IMR-90 (cell line): Measurements from ENCODE around the gene GHR. TPM values are rescaled to one million over a fixed set of nuclear protein-coding genes. Genes with fewer than 3 reads are reported as not detected.
A peak's percentile ranks its signal among the peaks of the same experiment; 100 is the strongest.

Experiments
- ATAC-seq: fragments of 200-7000 bp; cut with Tn5 transposase; 2 replicates; pipeline ENCODE4 v1.9.1; 2020; ENCODE audit warnings: low read depth, mild to moderate bottlenecking, moderate library complexity
- BruUV-seq: library from RNA; stranded (reverse); fragments of 400-500 nt; replicated peaks from 2 replicates; lab custom pipeline; 2021; lab: Mats Ljungman, UMichigan
- CTCF ChIA-PET: fragments of 300-600 bp; formaldehyde crosslinking; extraction: SDS; loops from one replicate; lab custom pipeline; 2021; ENCODE audit warnings: antibody characterized with exemption; lab: Yijun Ruan, JAX
- POLR2A ChIA-PET: fragments of 300-600 bp; sonication (Branson Sonifier 250); formaldehyde crosslinking; loops from one replicate; lab custom pipeline; 2022; ENCODE audit warnings: antibody characterized with exemption; ENCODE audit not compliant: unreplicated experiment; lab: Charles Lee
- DNase-seq: peaks from one replicate; pipeline ENCODE4 v3.0.0; 2013
- H2AFZ ChIP-seq: replicated peaks from 2 replicates; pipeline ENCODE3; 2013; ENCODE audit warnings: low read length, mild to moderate bottlenecking; ENCODE audit not compliant: poor library complexity
- H2AK5ac ChIP-seq: 2 replicates; pipeline ENCODE4 v1.6.1; 2013; ENCODE audit warnings: low read depth, low read length, inconsistent platforms
- H2AK9ac ChIP-seq: replicated peaks from 2 replicates; pipeline ENCODE3; 2013; ENCODE audit warnings: mild to moderate bottlenecking, low read depth, low read length, moderate library complexity; ENCODE audit not compliant: poor library complexity
- H2BK120ac ChIP-seq: 2 replicates; pipeline ENCODE4 v1.6.1; 2013; ENCODE audit warnings: low read depth, low read length, inconsistent platforms
- H2BK15ac ChIP-seq: 3 replicates; pipeline ENCODE4 v1.6.1; 2013; ENCODE audit warnings: low read depth, low read length, inconsistent platforms
- H2BK20ac ChIP-seq: 2 replicates; pipeline ENCODE4 v1.6.1; 2013; ENCODE audit warnings: low read depth, mild to moderate bottlenecking, inconsistent platforms, low read length, moderate library complexity
- H2BK5ac ChIP-seq: 2 replicates; pipeline ENCODE4 v1.6.1; 2013; ENCODE audit warnings: mild to moderate bottlenecking, low read depth, low read length, inconsistent platforms; ENCODE audit not compliant: poor library complexity, severe bottlenecking
- H3K14ac ChIP-seq: replicated peaks from 2 replicates; pipeline ENCODE4 v1.6.1; 2013; ENCODE audit warnings: low read depth, low read length, inconsistent platforms
- H3K18ac ChIP-seq: 2 replicates; pipeline ENCODE4 v1.6.1; 2013; ENCODE audit warnings: low read depth, low read length, control low read depth
- H3K23ac ChIP-seq: 2 replicates; pipeline ENCODE4 v1.6.1; 2013; ENCODE audit warnings: low read depth, low read length, inconsistent platforms
- H3K27ac ChIP-seq: 2 replicates; pipeline ENCODE4 v1.5.1; 2013; ENCODE audit warnings: mild to moderate bottlenecking, control low read depth, low read length; ENCODE audit not compliant: insufficient read depth
- H3K27me3 ChIP-seq: 2 replicates; pipeline ENCODE4 v1.6.1; 2013; ENCODE audit warnings: low read length; ENCODE audit not compliant: control insufficient read depth, insufficient read depth
- H3K36me3 ChIP-seq: 2 replicates; pipeline ENCODE4 v1.6.1; 2013; ENCODE audit warnings: low read length, mixed read lengths; ENCODE audit not compliant: control insufficient read depth, insufficient read depth
- H3K4ac ChIP-seq: 2 replicates; pipeline ENCODE4 v1.6.1; 2013; ENCODE audit warnings: low read depth, low read length, inconsistent platforms
- H3K4me1 ChIP-seq: 2 replicates; pipeline ENCODE4 v1.6.1; 2013; ENCODE audit warnings: low read length, mixed read lengths; ENCODE audit not compliant: control insufficient read depth, insufficient read depth
- H3K4me2 ChIP-seq: 2 replicates; pipeline ENCODE4 v1.6.1; 2013; ENCODE audit warnings: low read depth, mild to moderate bottlenecking, control low read depth, low read length, moderate library complexity
- H3K4me3 ChIP-seq: 2 replicates; pipeline ENCODE4 v1.5.1; 2013; ENCODE audit warnings: low read depth, mild to moderate bottlenecking, control low read depth, low read length, moderate library complexity; ENCODE audit not compliant: insufficient read depth
- H3K56ac ChIP-seq: 2 replicates; pipeline ENCODE4 v1.6.1; 2013; ENCODE audit warnings: low read length, inconsistent platforms; ENCODE audit not compliant: insufficient read depth; ENCODE audit errors: extremely low read depth
- H3K79me1 ChIP-seq, 2 experiments: 2 replicates each; pipeline ENCODE4 v1.6.1; 2013; ENCODE audit warnings: low read length in 2 of 2, inconsistent platforms in 1 of 2, low read depth in 1 of 2
- H3K9ac ChIP-seq: 2 replicates; pipeline ENCODE4 v1.6.1; 2013; ENCODE audit warnings: low read depth, low read length, control low read depth
- H3K9me1 ChIP-seq: 2 replicates; pipeline ENCODE4 v1.6.1; 2013; ENCODE audit warnings: low read length, inconsistent platforms; ENCODE audit not compliant: insufficient read depth
- H3K9me3 ChIP-seq: 2 replicates; pipeline ENCODE4 v1.6.1; 2013; ENCODE audit warnings: low read length; ENCODE audit not compliant: control insufficient read depth, insufficient read depth
- H4K20me1 ChIP-seq: 2 replicates; pipeline ENCODE4 v1.6.1; 2013; ENCODE audit warnings: low read length, inconsistent platforms; ENCODE audit not compliant: insufficient read depth
- H4K5ac ChIP-seq: 2 replicates; pipeline ENCODE4 v1.6.1; 2013; ENCODE audit warnings: mild to moderate bottlenecking, low read depth, low read length, control low read depth
- H4K8ac ChIP-seq, 2 experiments: 2 replicates each; pipeline ENCODE4 v1.6.1; 2013; ENCODE audit warnings: low read depth in 2 of 2, low read length in 2 of 2, control low read depth in 1 of 2, inconsistent platforms in 1 of 2
- H4K91ac ChIP-seq: 2 replicates; pipeline ENCODE4 v1.6.1; 2013; ENCODE audit warnings: low read depth, low read length, inconsistent platforms; ENCODE audit not compliant: insufficient read depth
- BHLHE40 ChIP-seq: fragments of 150-350 bp; IDR thresholded peaks from 2 replicates; pipeline ENCODE4 v1.6.1; 2016; ENCODE audit warnings: mild to moderate bottlenecking, low read depth, low read length
- CHD1 ChIP-seq: IDR thresholded peaks from 2 replicates; pipeline ENCODE4 v1.6.1; 2012; ENCODE audit warnings: low read depth, low read length, improper control_type of control experiment
- CTCF ChIP-seq: conservative IDR thresholded peaks from 2 replicates; pipeline ENCODE4 v1.5.1; 2012; ENCODE audit warnings: mild to moderate bottlenecking, low read depth, low read length, improper control_type of control experiment
- ELK1 ChIP-seq: fragments of 150-350 bp; IDR thresholded peaks from 2 replicates; pipeline ENCODE4 v1.6.1; 2016; ENCODE audit warnings: low read depth, mild to moderate bottlenecking, low read length, moderate library complexity, borderline replicate concordance
- FOS ChIP-seq: fragments of 150-350 bp; IDR thresholded peaks from 2 replicates; pipeline ENCODE4 v1.6.1; 2016; ENCODE audit warnings: low read depth, low read length
- MAFK ChIP-seq: IDR thresholded peaks from 2 replicates; pipeline ENCODE4 v1.6.1; 2012; ENCODE audit warnings: low read depth, low read length, improper control_type of control experiment
- MAZ ChIP-seq: IDR thresholded peaks from 2 replicates; pipeline ENCODE4 v1.6.1; 2012; ENCODE audit warnings: low read depth, mild to moderate bottlenecking, low read length, improper control_type of control experiment, moderate library complexity, borderline replicate concordance
- MXI1 ChIP-seq: IDR thresholded peaks from 2 replicates; pipeline ENCODE4 v1.6.1; 2012; ENCODE audit warnings: low read depth, mild to moderate bottlenecking, low read length, moderate library complexity, borderline replicate concordance
- NFE2L2 ChIP-seq: fragments of 150-350 bp; IDR thresholded peaks from 2 replicates; pipeline ENCODE4 v1.6.1; 2016; ENCODE audit warnings: low read depth, mild to moderate bottlenecking, low read length
- POLR2A ChIP-seq: IDR thresholded peaks from 2 replicates; pipeline ENCODE4 v1.6.1; 2012; ENCODE audit warnings: mild to moderate bottlenecking, low read depth, low read length
- RAD21 ChIP-seq: IDR thresholded peaks from 2 replicates; pipeline ENCODE4 v1.6.1; 2012; ENCODE audit warnings: low read length, improper control_type of control experiment
- RFX5 ChIP-seq: IDR thresholded peaks from 2 replicates; pipeline ENCODE4 v1.8.0; 2012; ENCODE audit warnings: low read depth, mild to moderate bottlenecking, low read length, moderate library complexity
- WGBS, 2 experiments: methylation state at CpG; one replicate each; pipeline versions ENCODE4 v1.1.5 to v1.1.7; 2013; ENCODE audit warnings: missing lambda C conversion rate in 2 of 2; ENCODE audit not compliant: insufficient read length in 1 of 2; ENCODE audit errors: extremely low coverage in 2 of 2; 5-methylcytosine and 5-hydroxymethylcytosine counted together
- dilution Hi-C: fragments of 300-500 bp; cut with HindIII; formaldehyde crosslinking; loops from one replicate; pipeline ENCODE4 v1.14.3; 2018; ENCODE audit warnings: low sequenced_read_pairs; ENCODE audit not compliant: unreplicated experiment
- in situ Hi-C: fragments of 300-500 bp; cut with MboI; formaldehyde crosslinking; loops from 3 replicates; pipeline ENCODE4 v1.14.3; 2019; ENCODE audit warnings: low sequenced_read_pairs, inconsistent platforms, mixed read lengths
- intact Hi-C: fragments of 100-400 bp; cut with micrococcal nuclease; formaldehyde crosslinking; loops from 2 replicates; pipeline ENCODE4 v1.10.0; 2022
- polyA plus RNA-seq, 3 experiments: library from polyadenylated mRNA; depleted of rRNA; stranded (reverse); fragments of >200 nt; gene quantifications; 2 replicates each; pipeline ENCODE4 v1.2.3, GENCODE V29; 2012; ENCODE audit warnings: low replicate concordance in 1 of 3
- total RNA-seq: library from RNA; depleted of rRNA; stranded (reverse); fragments of >200 nt; gene quantifications from 2 replicates; pipeline ENCODE4 v1.2.3, GENCODE V29; 2012

Gene GHR
- total and polyA plus RNA-seq, 2 of the 4 experiments (the other 2 are of a cell fraction), result 0.36 to 1.1 TPM

- Histone ChIP-seq H2BK120ac (no peak overlapping the region), H2BK15ac (no peak overlapping the region), H4K8ac (no peak overlapping the region), H3K4me2 (peak overlapping the region; percentile 41; the same call in 1 of the 2 replicates), H4K20me1 (no peaks in the 10 kb centered on the region), H3K4me3 (no peak overlapping the region), H2AK9ac (no peak overlapping the region), H3K27ac (peak overlapping the region; percentile 52; the same call in 1 of the 2 replicates), H3K18ac (no peak overlapping the region; the same call in 1 of the 2 replicates), H3K79me1 (no peaks in the 10 kb centered on the region), H3K9me3 (no peaks in the 10 kb centered on the region), H3K23ac (no peak overlapping the region), H2BK20ac (no peak overlapping the region), H3K14ac (no peak overlapping the region), H4K5ac (no peak overlapping the region; the same call in 1 of the 2 replicates), H3K9ac (no peak overlapping the region), H3K9me1 (no peaks in the 10 kb centered on the region), H3K36me3 (no peaks in the 10 kb centered on the region), H3K27me3 (no peaks in the 10 kb centered on the region), H3K56ac (no peak overlapping the region), H4K91ac (no peak overlapping the region), H2AK5ac (no peak overlapping the region), H3K4me1 (peaks cover 2% of the 10 kb centered on the region; the same call in 1 of the 2 replicates), H3K4ac (no peak overlapping the region), H2AFZ (no peak overlapping the region), H2BK5ac (no peak overlapping the region)
- ATAC-seq, result no peak
- dilution Hi-C loops, result no loop called here
- in situ Hi-C loops, result no loop called here
- 0% methylated on average over 1 of the region's 3 CpGs; no CpG with 5 or more reads in 1 of the 2 experiments for WGBS, 2 experiments
- peak; percentile 11 for DNase-seq
- POLR2A ChIA-PET, result no interaction called here
- intact Hi-C loops, result no loop called here
- BruUV-seq, result no TSS peak
- no peak for TF ChIP-seq MXI1
- TF ChIP-seq FOS, result no peak
- no peak for TF ChIP-seq RFX5
- TF ChIP-seq ELK1, result no peak
- no peak for TF ChIP-seq CHD1
- TF ChIP-seq BHLHE40, result no peak
- TF ChIP-seq NFE2L2, result no peak
- no peak for TF ChIP-seq RAD21
- no peak for TF ChIP-seq POLR2A
- no peak for TF ChIP-seq MAZ
- TF ChIP-seq MAFK, result no peak
- TF ChIP-seq CTCF, result no peak
- CTCF ChIA-PET, result no interaction called here
Measured at GRCh38 chr5:42691413-42691937, 268.2 kb downstream of the GHR start.
